LNCaP clone FGC (cell line): Measurements from ENCODE around the gene KLF7.

Experiments
- DNase-seq: peaks from one replicate; pipeline ENCODE4 v3.0.0-alpha.2; 2011; ENCODE audit warnings: low read depth
- H3K4me3 ChIP-seq: 2 replicates; pipeline ENCODE4 v1.5.1; 2011; ENCODE audit warnings: mild to moderate bottlenecking, low read depth, low read length, control low read depth
- TF ChIP-seq, protein P1 (sequence below): IDR thresholded peaks from 2 replicates; pipeline ENCODE4 v1.5.1; 2012; ENCODE audit warnings: mild to moderate bottlenecking; ENCODE audit not compliant: control insufficient read depth, insufficient read depth; ENCODE audit errors: extremely low read depth

KLF7 gene

GRCh38 chr2:207165121-207166038 is at the start of gene KLF7:
Gene KLF7 (minus strand): TSS chr2:207165948. CDS start chr2:207165568, 380 bp downstream.
- TF ChIP-seq, protein P1, sequence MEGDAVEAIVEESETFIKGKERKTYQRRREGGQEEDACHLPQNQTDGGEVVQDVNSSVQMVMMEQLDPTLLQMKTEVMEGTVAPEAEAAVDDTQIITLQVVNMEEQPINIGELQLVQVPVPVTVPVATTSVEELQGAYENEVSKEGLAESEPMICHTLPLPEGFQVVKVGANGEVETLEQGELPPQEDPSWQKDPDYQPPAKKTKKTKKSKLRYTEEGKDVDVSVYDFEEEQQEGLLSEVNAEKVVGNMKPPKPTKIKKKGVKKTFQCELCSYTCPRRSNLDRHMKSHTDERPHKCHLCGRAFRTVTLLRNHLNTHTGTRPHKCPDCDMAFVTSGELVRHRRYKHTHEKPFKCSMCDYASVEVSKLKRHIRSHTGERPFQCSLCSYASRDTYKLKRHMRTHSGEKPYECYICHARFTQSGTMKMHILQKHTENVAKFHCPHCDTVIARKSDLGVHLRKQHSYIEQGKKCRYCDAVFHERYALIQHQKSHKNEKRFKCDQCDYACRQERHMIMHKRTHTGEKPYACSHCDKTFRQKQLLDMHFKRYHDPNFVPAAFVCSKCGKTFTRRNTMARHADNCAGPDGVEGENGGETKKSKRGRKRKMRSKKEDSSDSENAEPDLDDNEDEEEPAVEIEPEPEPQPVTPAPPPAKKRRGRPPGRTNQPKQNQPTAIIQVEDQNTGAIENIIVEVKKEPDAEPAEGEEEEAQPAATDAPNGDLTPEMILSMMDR = no peak
- DNase-seq = no peak
- H3K4me3 ChIP-seq = peak within 1 kb of the TSS; percentile 17

DNA sequence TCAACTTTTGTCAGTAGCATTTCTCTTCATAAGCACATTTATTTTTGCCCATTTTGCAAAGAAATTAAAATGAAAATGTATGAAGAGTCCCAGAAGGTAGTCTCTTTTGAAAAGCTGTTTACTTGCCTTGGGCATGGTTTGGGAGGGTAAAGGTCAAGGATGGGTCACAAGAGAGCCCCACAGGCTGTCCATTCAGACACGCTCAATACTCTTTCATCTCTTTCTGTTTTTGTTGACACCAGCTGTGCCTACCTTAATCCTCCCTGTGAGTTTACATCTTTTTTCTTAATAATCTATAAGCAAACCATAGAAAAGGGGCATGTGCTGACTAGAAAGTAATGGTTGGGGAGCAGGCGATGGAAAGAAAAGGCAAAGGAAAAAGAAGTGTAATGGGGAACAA is 49.6 kb upstream of the KLF7 start:
- TF ChIP-seq, protein P1 = no peak
- DNase-seq = no peak
- H3K4me3 ChIP-seq = no peak overlapping the region

DNA sequence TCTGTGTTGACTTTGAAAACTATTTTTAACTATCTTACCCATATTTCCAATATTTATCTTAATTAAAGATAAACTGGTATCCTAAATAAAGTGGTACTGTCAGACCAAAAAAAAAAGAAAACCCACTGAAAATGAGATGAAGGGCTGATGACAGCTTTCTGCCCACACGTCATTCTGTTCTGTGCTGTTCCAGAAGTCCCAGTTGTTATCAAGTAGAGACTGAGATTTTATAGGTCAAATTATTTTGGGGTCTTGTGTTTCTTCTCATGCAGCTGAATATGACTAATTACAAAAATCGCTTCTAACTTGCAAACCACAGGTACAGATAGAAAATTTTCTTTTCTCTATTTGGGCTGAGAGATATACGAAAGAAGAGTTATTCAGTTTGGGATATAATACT is 48.7 kb upstream of the KLF7 start:
- H3K4me3 ChIP-seq = no peak overlapping the region
- TF ChIP-seq, protein P1 = no peak
- DNase-seq = no peak

- TF ChIP-seq, protein P1 = no peak
- DNase-seq = peak; percentile 84
- no peak overlapping the region for H3K4me3 ChIP-seq
Measured at GRCh38 chr2:207206011-207206410, 40.3 kb upstream of the KLF7 start.

- no peak for DNase-seq
- H3K4me3 ChIP-seq = no peak overlapping the region
- TF ChIP-seq, protein P1 = no peak
Measured at GRCh38 chr2:207205173-207205957, 39.6 kb upstream of the KLF7 start.

DNA sequence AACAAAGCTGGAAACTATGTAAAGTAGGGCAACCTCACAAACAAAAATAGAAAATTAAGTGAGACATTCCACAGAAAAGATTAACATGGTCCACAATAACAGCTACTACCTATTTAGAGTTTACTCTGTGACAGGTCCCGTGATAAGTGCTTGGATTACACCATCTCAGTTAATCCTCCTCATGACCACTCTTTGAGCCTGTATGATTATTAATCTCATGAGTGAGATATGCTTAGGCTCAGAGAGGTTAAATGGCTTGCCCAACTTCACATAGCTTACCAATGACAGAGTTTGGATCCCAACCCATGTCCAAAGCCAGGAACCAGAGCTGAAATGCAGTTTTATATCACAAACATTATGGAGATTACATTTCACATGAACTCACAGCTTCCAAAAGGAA is 37.3 kb upstream of the KLF7 start:
- DNase-seq = no peak
- TF ChIP-seq, protein P1 = no peak
- H3K4me3 ChIP-seq = no peak overlapping the region
